ENCODE measurements around the gene UNC119B. TPM values are rescaled to one million over a fixed set of nuclear protein-coding genes. Genes with fewer than 3 reads are reported as not detected.

The UNC119B gene
- total RNA-seq, 1 experiment from 2014 or later: 33.8 TPM

GRCh38 chr12:120720234-120720986 is 10.2 kb downstream of the UNC119B start:
- ChIA-PET POLR2A (no interaction called here), RAD21 (ENCODE audit: low non-redundant PET in 1 of 2, low total read pairs in 2 of 2, uncharacterized antibody in 2 of 2, unreplicated experiment in 2 of 2) (no interaction called here), CTCF (no interaction called here)
- no TSS peak for BruUV-seq (replicated peaks)
- H3K27ac ChIP-seq (ENCODE audit: low read depth, low read length): no peak overlapping the region
- ATAC-seq (no peak), DNase-seq (ENCODE audit: low read depth, low spot score) (no peak)
- no peak overlapping the region for H2AFZ ChIP-seq (ENCODE audit: low read depth, low read length, poor library complexity, severe bottlenecking)
- H3K79me2 ChIP-seq (ENCODE audit: insufficient read depth, low read length): no peaks in the 10 kb centered on the region
- no peak for TF ChIP-seq CBX3 (IDR thresholded peaks at IDR 0.05; ENCODE audit: low read depth)
- TF ChIP-seq ELF1 (IDR thresholded peaks at IDR 0.05; ENCODE audit: borderline replicate concordance, low read depth): no peak
- TF ChIP-seq EZH2phosphoT487 (IDR thresholded peaks at IDR 0.05; ENCODE audit: borderline replicate concordance): no peak
- no peak for TF ChIP-seq ZBTB33 (IDR thresholded peaks at IDR 0.05; ENCODE audit: extremely low read depth, insufficient replicate concordance, low read length)
- TF ChIP-seq RAD21 (IDR thresholded peaks at IDR 0.05; ENCODE audit: low read depth): no peak
- no peak for TF ChIP-seq MAX (IDR thresholded peaks at IDR 0.05)
- no peak for TF ChIP-seq SP1 (IDR thresholded peaks at IDR 0.05; ENCODE audit: low read depth)
- TF ChIP-seq CTCF (IDR thresholded peaks at IDR 0.05 in 2 of 3, conservative IDR thresholded peaks at IDR 0.05 in 1 of 3; ENCODE audit: borderline replicate concordance in 1 of 3, insufficient read depth in 1 of 3, low read depth in 2 of 3, low read length in 2 of 3): no peak
- TF ChIP-seq FOSL1 (IDR thresholded peaks at IDR 0.05; ENCODE audit: low read depth): no peak
- no peak for TF ChIP-seq YY1 (IDR thresholded peaks at IDR 0.05; ENCODE audit: extremely low read depth, insufficient replicate concordance, low read depth, low read length)
- no peaks in the 10 kb centered on the region for H3K9me3 ChIP-seq (ENCODE audit: control insufficient read depth in 1 of 2, insufficient read depth in 1 of 2, low read depth in 1 of 2, low read length in 2 of 2)
- intact Hi-C loops (cut with micrococcal nuclease): no loop called here
- no peak overlapping the region for H3K4me3 ChIP-seq (replicated peaks in 1 of 2; ENCODE audit: low read depth in 1 of 2, low read length in 2 of 2)
- H3K9me2 ChIP-seq (ENCODE audit: insufficient read depth): no peaks in the 10 kb centered on the region
- peaks cover 0 to 14% of the 10 kb centered on the region in 2 experiments; a peak in 2 of 4 replicates for H3K4me1 ChIP-seq (ENCODE audit: control insufficient read depth in 1 of 2, insufficient read depth in 2 of 2, low read length in 2 of 2)
- H4K20me1 ChIP-seq (ENCODE audit: insufficient read depth): no peaks in the 10 kb centered on the region
- peaks cover 42 to 48% of the 10 kb centered on the region in 2 experiments; a peak in 3 of 4 replicates for H3K36me3 ChIP-seq (ENCODE audit: control insufficient read depth in 1 of 2, insufficient read depth in 2 of 2, low read length in 2 of 2)
- no peaks in the 10 kb centered on the region for H3K27me3 ChIP-seq (ENCODE audit: insufficient read depth, low read length)
- H3K9ac ChIP-seq (ENCODE audit: low read length): no peak overlapping the region
- no peak overlapping the region for H3K4me2 ChIP-seq (ENCODE audit: low read length)

Measured in HCT116 (cell line).